IMR-90 (cell line): ENCODE data around the gene ASTN2. TPM values are rescaled to one million over a fixed set of nuclear protein-coding genes. Genes with fewer than 3 reads are reported as not detected.

ENCODE experiments used
- ATAC-seq: fragments of 200-7000 bp; cut with Tn5 transposase; 2 replicates; pipeline ENCODE4 v1.9.1; 2020; ENCODE audit warnings: low read depth, mild to moderate bottlenecking, moderate library complexity
- BruUV-seq: library from RNA; stranded (reverse); fragments of 400-500 nt; replicated peaks from 2 replicates; lab custom pipeline; 2021; lab: Mats Ljungman, UMichigan
- CTCF ChIA-PET: fragments of 300-600 bp; formaldehyde crosslinking; extraction: SDS; loops from one replicate; lab custom pipeline; 2021; ENCODE audit warnings: antibody characterized with exemption; lab: Yijun Ruan, JAX
- POLR2A ChIA-PET: fragments of 300-600 bp; sonication (Branson Sonifier 250); formaldehyde crosslinking; loops from one replicate; lab custom pipeline; 2022; ENCODE audit warnings: antibody characterized with exemption; ENCODE audit not compliant: unreplicated experiment; lab: Charles Lee
- DNase-seq: peaks from one replicate; pipeline ENCODE4 v3.0.0; 2013
- H2AFZ ChIP-seq: replicated peaks from 2 replicates; pipeline ENCODE3; 2013; ENCODE audit warnings: low read length, mild to moderate bottlenecking; ENCODE audit not compliant: poor library complexity
- H2AK5ac ChIP-seq: 2 replicates; pipeline ENCODE4 v1.6.1; 2013; ENCODE audit warnings: low read depth, low read length, inconsistent platforms
- H2AK9ac ChIP-seq: replicated peaks from 2 replicates; pipeline ENCODE3; 2013; ENCODE audit warnings: mild to moderate bottlenecking, low read depth, low read length, moderate library complexity; ENCODE audit not compliant: poor library complexity
- H2BK120ac ChIP-seq: 2 replicates; pipeline ENCODE4 v1.6.1; 2013; ENCODE audit warnings: low read depth, low read length, inconsistent platforms
- H2BK15ac ChIP-seq: 3 replicates; pipeline ENCODE4 v1.6.1; 2013; ENCODE audit warnings: low read depth, low read length, inconsistent platforms
- H2BK20ac ChIP-seq: 2 replicates; pipeline ENCODE4 v1.6.1; 2013; ENCODE audit warnings: low read depth, mild to moderate bottlenecking, inconsistent platforms, low read length, moderate library complexity
- H2BK5ac ChIP-seq: 2 replicates; pipeline ENCODE4 v1.6.1; 2013; ENCODE audit warnings: mild to moderate bottlenecking, low read depth, low read length, inconsistent platforms; ENCODE audit not compliant: poor library complexity, severe bottlenecking
- H3K14ac ChIP-seq: replicated peaks from 2 replicates; pipeline ENCODE4 v1.6.1; 2013; ENCODE audit warnings: low read depth, low read length, inconsistent platforms
- H3K18ac ChIP-seq: 2 replicates; pipeline ENCODE4 v1.6.1; 2013; ENCODE audit warnings: low read depth, low read length, control low read depth
- H3K23ac ChIP-seq: 2 replicates; pipeline ENCODE4 v1.6.1; 2013; ENCODE audit warnings: low read depth, low read length, inconsistent platforms
- H3K27ac ChIP-seq: 2 replicates; pipeline ENCODE4 v1.5.1; 2013; ENCODE audit warnings: mild to moderate bottlenecking, control low read depth, low read length; ENCODE audit not compliant: insufficient read depth
- H3K27me3 ChIP-seq: 2 replicates; pipeline ENCODE4 v1.6.1; 2013; ENCODE audit warnings: low read length; ENCODE audit not compliant: control insufficient read depth, insufficient read depth
- H3K36me3 ChIP-seq: 2 replicates; pipeline ENCODE4 v1.6.1; 2013; ENCODE audit warnings: low read length, mixed read lengths; ENCODE audit not compliant: control insufficient read depth, insufficient read depth
- H3K4ac ChIP-seq: 2 replicates; pipeline ENCODE4 v1.6.1; 2013; ENCODE audit warnings: low read depth, low read length, inconsistent platforms
- H3K4me1 ChIP-seq: 2 replicates; pipeline ENCODE4 v1.6.1; 2013; ENCODE audit warnings: low read length, mixed read lengths; ENCODE audit not compliant: control insufficient read depth, insufficient read depth
- H3K4me2 ChIP-seq: 2 replicates; pipeline ENCODE4 v1.6.1; 2013; ENCODE audit warnings: low read depth, mild to moderate bottlenecking, control low read depth, low read length, moderate library complexity
- H3K4me3 ChIP-seq: 2 replicates; pipeline ENCODE4 v1.5.1; 2013; ENCODE audit warnings: low read depth, mild to moderate bottlenecking, control low read depth, low read length, moderate library complexity; ENCODE audit not compliant: insufficient read depth
- H3K56ac ChIP-seq: 2 replicates; pipeline ENCODE4 v1.6.1; 2013; ENCODE audit warnings: low read length, inconsistent platforms; ENCODE audit not compliant: insufficient read depth; ENCODE audit errors: extremely low read depth
- H3K79me1 ChIP-seq, 2 experiments: 2 replicates each; pipeline ENCODE4 v1.6.1; 2013; ENCODE audit warnings: low read length in 2 of 2, inconsistent platforms in 1 of 2, low read depth in 1 of 2
- H3K9ac ChIP-seq: 2 replicates; pipeline ENCODE4 v1.6.1; 2013; ENCODE audit warnings: low read depth, low read length, control low read depth
- H3K9me1 ChIP-seq: 2 replicates; pipeline ENCODE4 v1.6.1; 2013; ENCODE audit warnings: low read length, inconsistent platforms; ENCODE audit not compliant: insufficient read depth
- H3K9me3 ChIP-seq: 2 replicates; pipeline ENCODE4 v1.6.1; 2013; ENCODE audit warnings: low read length; ENCODE audit not compliant: control insufficient read depth, insufficient read depth
- H4K20me1 ChIP-seq: 2 replicates; pipeline ENCODE4 v1.6.1; 2013; ENCODE audit warnings: low read length, inconsistent platforms; ENCODE audit not compliant: insufficient read depth
- H4K5ac ChIP-seq: 2 replicates; pipeline ENCODE4 v1.6.1; 2013; ENCODE audit warnings: mild to moderate bottlenecking, low read depth, low read length, control low read depth
- H4K8ac ChIP-seq, 2 experiments: 2 replicates each; pipeline ENCODE4 v1.6.1; 2013; ENCODE audit warnings: low read depth in 2 of 2, low read length in 2 of 2, control low read depth in 1 of 2, inconsistent platforms in 1 of 2
- H4K91ac ChIP-seq: 2 replicates; pipeline ENCODE4 v1.6.1; 2013; ENCODE audit warnings: low read depth, low read length, inconsistent platforms; ENCODE audit not compliant: insufficient read depth
- BHLHE40 ChIP-seq: fragments of 150-350 bp; IDR thresholded peaks from 2 replicates; pipeline ENCODE4 v1.6.1; 2016; ENCODE audit warnings: mild to moderate bottlenecking, low read depth, low read length
- CEBPB ChIP-seq: IDR thresholded peaks from 2 replicates; pipeline ENCODE4 v1.6.1; 2012; ENCODE audit warnings: low read depth, low read length, improper control_type of control experiment
- CHD1 ChIP-seq: IDR thresholded peaks from 2 replicates; pipeline ENCODE4 v1.6.1; 2012; ENCODE audit warnings: low read depth, low read length, improper control_type of control experiment
- CTCF ChIP-seq: conservative IDR thresholded peaks from 2 replicates; pipeline ENCODE4 v1.5.1; 2012; ENCODE audit warnings: mild to moderate bottlenecking, low read depth, low read length, improper control_type of control experiment
- ELK1 ChIP-seq: fragments of 150-350 bp; IDR thresholded peaks from 2 replicates; pipeline ENCODE4 v1.6.1; 2016; ENCODE audit warnings: low read depth, mild to moderate bottlenecking, low read length, moderate library complexity, borderline replicate concordance
- FOS ChIP-seq: fragments of 150-350 bp; IDR thresholded peaks from 2 replicates; pipeline ENCODE4 v1.6.1; 2016; ENCODE audit warnings: low read depth, low read length
- MAFK ChIP-seq: IDR thresholded peaks from 2 replicates; pipeline ENCODE4 v1.6.1; 2012; ENCODE audit warnings: low read depth, low read length, improper control_type of control experiment
- MAZ ChIP-seq: IDR thresholded peaks from 2 replicates; pipeline ENCODE4 v1.6.1; 2012; ENCODE audit warnings: low read depth, mild to moderate bottlenecking, low read length, improper control_type of control experiment, moderate library complexity, borderline replicate concordance
- MXI1 ChIP-seq: IDR thresholded peaks from 2 replicates; pipeline ENCODE4 v1.6.1; 2012; ENCODE audit warnings: low read depth, mild to moderate bottlenecking, low read length, moderate library complexity, borderline replicate concordance
- NFE2L2 ChIP-seq: fragments of 150-350 bp; IDR thresholded peaks from 2 replicates; pipeline ENCODE4 v1.6.1; 2016; ENCODE audit warnings: low read depth, mild to moderate bottlenecking, low read length
- POLR2A ChIP-seq: IDR thresholded peaks from 2 replicates; pipeline ENCODE4 v1.6.1; 2012; ENCODE audit warnings: mild to moderate bottlenecking, low read depth, low read length
- RAD21 ChIP-seq: IDR thresholded peaks from 2 replicates; pipeline ENCODE4 v1.6.1; 2012; ENCODE audit warnings: low read length, improper control_type of control experiment
- RCOR1 ChIP-seq: IDR thresholded peaks from 2 replicates; pipeline ENCODE4 v1.6.1; 2012; ENCODE audit warnings: mild to moderate bottlenecking, low read length, improper control_type of control experiment; ENCODE audit not compliant: insufficient replicate concordance
- RFX5 ChIP-seq: IDR thresholded peaks from 2 replicates; pipeline ENCODE4 v1.8.0; 2012; ENCODE audit warnings: low read depth, mild to moderate bottlenecking, low read length, moderate library complexity
- SMC3 ChIP-seq: fragments of 150-350 bp; IDR thresholded peaks from 2 replicates; pipeline ENCODE4 v1.6.1; 2016; ENCODE audit warnings: low read depth, mild to moderate bottlenecking, antibody characterized with exemption, low read length, moderate library complexity
- USF2 ChIP-seq: fragments of 150-350 bp; IDR thresholded peaks from 2 replicates; pipeline ENCODE4 v1.6.1; 2017; ENCODE audit warnings: mild to moderate bottlenecking, antibody characterized with exemption, low read length, low read depth
- WGBS, 2 experiments: methylation state at CpG; one replicate each; pipeline versions ENCODE4 v1.1.5 to v1.1.7; 2013; ENCODE audit warnings: missing lambda C conversion rate in 2 of 2; ENCODE audit not compliant: insufficient read length in 1 of 2; ENCODE audit errors: extremely low coverage in 2 of 2; 5-methylcytosine and 5-hydroxymethylcytosine counted together
- dilution Hi-C: fragments of 300-500 bp; cut with HindIII; formaldehyde crosslinking; loops from one replicate; pipeline ENCODE4 v1.14.3; 2018; ENCODE audit warnings: low sequenced_read_pairs; ENCODE audit not compliant: unreplicated experiment
- in situ Hi-C: fragments of 300-500 bp; cut with MboI; formaldehyde crosslinking; loops from 3 replicates; pipeline ENCODE4 v1.14.3; 2019; ENCODE audit warnings: low sequenced_read_pairs, inconsistent platforms, mixed read lengths
- intact Hi-C: fragments of 100-400 bp; cut with micrococcal nuclease; formaldehyde crosslinking; loops from 2 replicates; pipeline ENCODE4 v1.10.0; 2022
- polyA plus RNA-seq, 3 experiments: library from polyadenylated mRNA; depleted of rRNA; stranded (reverse); fragments of >200 nt; gene quantifications; 2 replicates each; pipeline ENCODE4 v1.2.3, GENCODE V29; 2012; ENCODE audit warnings: low replicate concordance in 1 of 3
- total RNA-seq: library from RNA; depleted of rRNA; stranded (reverse); fragments of >200 nt; gene quantifications from 2 replicates; pipeline ENCODE4 v1.2.3, GENCODE V29; 2012

Gene ASTN2
- total and polyA plus RNA-seq, 2 of the 4 experiments (the other 2 are of a cell fraction) = 3.8 to 6.8 TPM

- Histone ChIP-seq H3K4me3 (no peak overlapping the region), H3K56ac (no peak overlapping the region), H2BK5ac (no peak overlapping the region), H3K4me1 (no peaks in the 10 kb centered on the region), H3K18ac (no peak overlapping the region), H3K79me1 (no peaks in the 10 kb centered on the region), H3K36me3 (no peaks in the 10 kb centered on the region), H2AK9ac (no peak overlapping the region), H3K27ac (no peak overlapping the region), H4K20me1 (no peaks in the 10 kb centered on the region), H4K5ac (no peak overlapping the region), H2AK5ac (no peak overlapping the region), H4K8ac (no peak overlapping the region), H2BK15ac (no peak overlapping the region), H2BK120ac (no peak overlapping the region), H3K9ac (no peak overlapping the region), H3K4ac (no peak overlapping the region), H3K14ac (no peak overlapping the region), H3K27me3 (no peaks in the 10 kb centered on the region), H3K4me2 (no peak overlapping the region), H2AFZ (no peak overlapping the region), H3K23ac (no peak overlapping the region), H3K9me3 (peaks cover 2% of the 10 kb centered on the region), H2BK20ac (no peak overlapping the region), H3K9me1 (no peaks in the 10 kb centered on the region), H4K91ac (no peak overlapping the region)
- DNase-seq (no peak), ATAC-seq (no peak)
- dilution Hi-C loops = no loop called here
- in situ Hi-C loops = no loop called here
- intact Hi-C loops = no loop called here
- BruUV-seq = no TSS peak
- no CpG with 5 or more reads among the region's 2 CpGs for WGBS, 2 experiments
- no peak for TF ChIP-seq CEBPB
- no peak for TF ChIP-seq MAFK
- TF ChIP-seq RFX5 = no peak
- TF ChIP-seq ELK1 = no peak
- TF ChIP-seq NFE2L2 = no peak
- no peak for TF ChIP-seq MAZ
- no peak for TF ChIP-seq FOS
- TF ChIP-seq CHD1 = no peak
- TF ChIP-seq CTCF = no peak
- TF ChIP-seq MXI1 = no peak
- no peak for TF ChIP-seq RAD21
- TF ChIP-seq USF2 = no peak
- no peak for TF ChIP-seq SMC3
- TF ChIP-seq RCOR1 = no peak
- TF ChIP-seq POLR2A = no peak
- TF ChIP-seq BHLHE40 = no peak
- ChIA-PET CTCF (no interaction called here), POLR2A (no interaction called here)
Observed at GRCh38 chr9:116456490-116457088, 958.3 kb downstream of the ASTN2 start.
